ENCODE data around the gene RGPD8. TPM values are rescaled to one million over a fixed set of nuclear protein-coding genes. Genes with fewer than 3 reads are reported as not detected.

The RGPD8 gene
- total and polyA plus RNA-seq, 2 of the 13 experiments (the other 11 are each of a cell fraction or from before 2014, with no cell fraction given) = 2.3 to 12.8 TPM

- ATAC-seq (no peak), DNase-seq (ENCODE audit: low spot score) (no peak), FAIRE-seq (no peak)
- 21% methylated on average over 1 of the region's 1 CpG for WGBS (ENCODE audit: low lambda C conversion rate)
- Histone ChIP-seq H3K4me1 (ENCODE audit: insufficient read depth, low read length) (peaks cover 22% of the 10 kb centered on the region), H4K20me1 (ENCODE audit: insufficient read depth, low read length) (no peaks in the 10 kb centered on the region), H3K4me2 (ENCODE audit: low read depth, low read length) (0 out of 2 replicates have a peak overlapping the region, but pooled peaks have one; percentile 4), H3K4me3 (replicated peaks in 1 of 3; ENCODE audit: insufficient read depth in 1 of 3, low read depth in 2 of 3, low read length in 3 of 3) (no peak overlapping the region), H3K79me2 (ENCODE audit: insufficient read depth, low read length) (no peaks in the 10 kb centered on the region), H3K9ac (ENCODE audit: insufficient read depth, low read depth, low read length) (no peak overlapping the region), H3K36me3 (replicated peaks in 1 of 2; ENCODE audit: control insufficient read depth in 1 of 2, insufficient read depth in 2 of 2, low read length in 2 of 2) (no peaks in the 10 kb centered on the region), H3K9me3 (ENCODE audit: low read length) (no peaks in the 10 kb centered on the region), H3K27me3 (ENCODE audit: control insufficient read depth in 1 of 2, insufficient read depth in 2 of 2, low read length in 2 of 2) (no peaks in the 10 kb centered on the region), H2AFZ (ENCODE audit: low read length) (no peak overlapping the region), H3K27ac (ENCODE audit: extremely low read length, insufficient read depth, low read length) (no peak overlapping the region)
- in situ Hi-C loops (cut with HindIII; ENCODE audit: extremely low pct_ligation_motif_present, low pct_unique_long_range_greater_than_20kb) (no loop called here), intact Hi-C loops (cut with micrococcal nuclease; ENCODE audit: unreplicated experiment) (no loop called here)
- no peak for TF ChIP-seq KMT2B (CRISPR knock-in tag; IDR thresholded peaks at IDR 0.05)
- TF ChIP-seq PITX1 (CRISPR knock-in tag; IDR thresholded peaks at IDR 0.05) = no peak
- no peak for TF ChIP-seq ZNF839 (CRISPR knock-in tag; IDR thresholded peaks at IDR 0.05; ENCODE audit: borderline replicate concordance)
- no peak for TF ChIP-seq ZSCAN29 (CRISPR knock-in tag; conservative IDR thresholded peaks at IDR 0.05)
- no peak for TF ChIP-seq RFX5 (IDR thresholded peaks at IDR 0.05; ENCODE audit: low read depth, low read length)
- no peak for TF ChIP-seq MTERF4 (CRISPR knock-in tag; IDR thresholded peaks at IDR 0.05)
- no peak for TF ChIP-seq SMARCE1 (IDR thresholded peaks at IDR 0.05; ENCODE audit: borderline replicate concordance)
- no peak for TF ChIP-seq ADNP (CRISPR knock-in tag; IDR thresholded peaks at IDR 0.05)
- no peak for TF ChIP-seq PHF5A (CRISPR knock-in tag; IDR thresholded peaks at IDR 0.05; ENCODE audit: low read depth, unreplicated experiment)
- no peak for TF ChIP-seq ZNF878 (CRISPR knock-in tag; IDR thresholded peaks at IDR 0.05)
- no peak for TF ChIP-seq KDM5A (IDR thresholded peaks at IDR 0.05; ENCODE audit: borderline replicate concordance, low read length)
- no peak for TF ChIP-seq ZNF382 (CRISPR knock-in tag; IDR thresholded peaks at IDR 0.05; ENCODE audit: borderline replicate concordance)
- TF ChIP-seq ZNF564 (CRISPR knock-in tag; IDR thresholded peaks at IDR 0.05) = no peak
- no peak for TF ChIP-seq MAFF (IDR thresholded peaks at IDR 0.05; ENCODE audit: low read depth, low read length)
- TF ChIP-seq NCOA2 (CRISPR knock-in tag; IDR thresholded peaks at IDR 0.05) = no peak
- TF ChIP-seq ZFP36 (IDR thresholded peaks at IDR 0.05; ENCODE audit: borderline replicate concordance, low read depth, low read length, partially characterized antibody) = no peak
- no TSS peak for BruUV-seq (replicated peaks)
- POLR2A ChIA-PET = interaction anchor here (1.5 kb wide), 1 partner anchor 26 kb away, joined by 3 read pairs; no protein-coding TSS in a partner anchor
- CTCF ChIA-PET (ENCODE audit: low intra/inter-chr PET ratio, low total read pairs) = no interaction called here
These were observed 89.4 kb downstream of the RGPD8 start for GRCh38 chr2:112343827-112344585.

Measured in HepG2 (cell line).